Dendritic cell treated with granulocyte-macrophage colony-stimulating factor and Interleukin-4, amounts not matched to agents 40 ng/mL and 50 ng/mL, for 4 days (primary cell): ENCODE data around the gene YAP1.
"Not testable (repeated sequence)": the region's sequence is repeated elsewhere in the genome, so short reads cannot be mapped to it uniquely, and the experiment has no call there.

Source experiments
- H3K27ac Mint-ChIP-seq: one replicate; pipeline ENCODE4 v1.8.0; 2022; ENCODE audit warnings: mild to moderate bottlenecking, mixed read lengths
- H3K27me3 Mint-ChIP-seq: one replicate; pipeline ENCODE4 v1.8.0; 2022; ENCODE audit warnings: mild to moderate bottlenecking, mixed read lengths
- H3K36me3 Mint-ChIP-seq: one replicate; pipeline ENCODE4 v1.8.0; 2022; ENCODE audit warnings: low read depth, mixed read lengths
- H3K4me1 Mint-ChIP-seq: one replicate; pipeline ENCODE4 v1.8.0; 2022; ENCODE audit warnings: low read depth, mixed read lengths
- H3K4me3 Mint-ChIP-seq: one replicate; pipeline ENCODE4 v1.8.0; 2022; ENCODE audit warnings: mild to moderate bottlenecking, moderate library complexity, mixed read lengths
- H3K9me3 Mint-ChIP-seq: one replicate; pipeline ENCODE4 v1.8.0; 2022; ENCODE audit warnings: mixed read lengths
- intact Hi-C: fragments of 100-400 bp; cut with micrococcal nuclease; formaldehyde crosslinking; loops from one replicate; pipeline ENCODE4 v1.15.0; 2022

YAP1 gene

GRCh38 chr11:102239911-102240310 lies 129.7 kb downstream of the YAP1 start:
- H3K4me1 Mint-ChIP-seq = peaks cover 5% of the 10 kb centered on the region
- no peak overlapping the region for H3K27ac Mint-ChIP-seq
- H3K36me3 Mint-ChIP-seq = no peaks in the 10 kb centered on the region
- H3K9me3 Mint-ChIP-seq = no peaks in the 10 kb centered on the region
- no peak overlapping the region for H3K4me3 Mint-ChIP-seq
- intact Hi-C loops = no loop called here
- H3K27me3 Mint-ChIP-seq = peaks cover 28% of the 10 kb centered on the region

GRCh38 chr11:102240502-102240901 lies 130.3 kb downstream of the YAP1 start:
- intact Hi-C loops = no loop called here
- no peak overlapping the region for H3K27ac Mint-ChIP-seq
- peaks cover 5% of the 10 kb centered on the region for H3K4me1 Mint-ChIP-seq
- H3K9me3 Mint-ChIP-seq = no peaks in the 10 kb centered on the region
- peaks cover 29% of the 10 kb centered on the region for H3K27me3 Mint-ChIP-seq
- H3K36me3 Mint-ChIP-seq = no peaks in the 10 kb centered on the region
- no peak overlapping the region for H3K4me3 Mint-ChIP-seq

GRCh38 chr11:102241026-102241425 lies 130.8 kb downstream of the YAP1 start:
- intact Hi-C loops = no loop called here
- H3K4me3 Mint-ChIP-seq = no peak overlapping the region

GRCh38 chr11:102243399-102243884 lies 133.2 kb downstream of the YAP1 start:
- Mint-ChIP-seq H3K27me3 (peaks cover 25% of the 10 kb centered on the region), H3K27ac (no peak overlapping the region), H3K4me3 (no peak overlapping the region), H3K9me3 (no peaks in the 10 kb centered on the region), H3K4me1 (peaks cover 5% of the 10 kb centered on the region), H3K36me3 (no peaks in the 10 kb centered on the region)
- intact Hi-C loops = no loop called here

More at GRCh38 chr11:102241026-102241425, 130.8 kb downstream of the YAP1 start:
- H3K27ac Mint-ChIP-seq = no peak overlapping the region
- H3K36me3 Mint-ChIP-seq = no peaks in the 10 kb centered on the region
- peaks cover 30% of the 10 kb centered on the region for H3K27me3 Mint-ChIP-seq
- no peaks in the 10 kb centered on the region for H3K9me3 Mint-ChIP-seq
- H3K4me1 Mint-ChIP-seq = peaks cover 5% of the 10 kb centered on the region

DNA sequence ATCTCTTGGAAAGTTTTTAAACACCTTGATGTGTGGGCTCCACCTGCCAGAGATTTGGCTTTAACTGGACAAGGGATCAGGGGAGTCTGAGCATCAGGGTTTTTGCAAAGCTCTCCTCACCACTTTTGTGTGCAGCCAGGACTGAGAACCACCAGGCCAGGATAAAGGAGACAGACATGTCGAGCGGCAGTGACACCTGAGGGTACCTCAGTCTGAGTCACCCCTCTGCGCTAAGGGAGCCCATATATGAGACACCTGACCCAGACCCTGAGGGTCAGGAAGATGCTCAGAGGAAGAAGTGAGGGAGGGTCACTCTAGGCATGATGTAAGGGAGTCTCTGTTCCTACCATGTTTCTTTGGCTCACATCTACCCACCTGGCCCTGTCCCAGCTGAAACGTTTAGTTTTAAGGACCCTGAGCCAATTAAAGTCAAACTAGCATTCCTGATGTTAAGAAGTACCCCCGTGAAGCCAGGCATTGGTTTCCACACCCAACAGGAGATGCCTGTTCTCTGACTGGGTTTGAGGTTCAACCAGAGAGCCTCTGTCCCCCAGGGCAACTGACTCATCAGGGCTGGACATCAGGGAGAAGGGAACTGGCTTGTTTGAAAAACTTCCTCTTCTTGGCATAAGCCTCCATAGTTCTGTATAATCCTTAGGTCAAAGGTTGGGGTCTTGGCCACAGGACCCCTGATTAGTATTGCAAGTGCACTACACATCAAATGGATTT lies 134.6 kb downstream of the YAP1 start:
- intact Hi-C loops = no loop called here
- H3K4me3 Mint-ChIP-seq = no peak overlapping the region
- no peak overlapping the region for H3K27ac Mint-ChIP-seq
- no peaks in the 10 kb centered on the region for H3K36me3 Mint-ChIP-seq
- peaks cover 19% of the 10 kb centered on the region for H3K27me3 Mint-ChIP-seq
- no peaks in the 10 kb centered on the region for H3K9me3 Mint-ChIP-seq
- H3K4me1 Mint-ChIP-seq = peaks cover 5% of the 10 kb centered on the region

GRCh38 chr11:102251423-102251822 lies 141.2 kb downstream of the YAP1 start:
- Mint-ChIP-seq H3K36me3 (no peaks in the 10 kb centered on the region), H3K27me3 (peaks cover 4% of the 10 kb centered on the region), H3K4me3 (no peak overlapping the region), H3K4me1 (peaks cover 11% of the 10 kb centered on the region), H3K9me3 (no peaks in the 10 kb centered on the region), H3K27ac (no peak overlapping the region)
- intact Hi-C loops = no loop called here

DNA sequence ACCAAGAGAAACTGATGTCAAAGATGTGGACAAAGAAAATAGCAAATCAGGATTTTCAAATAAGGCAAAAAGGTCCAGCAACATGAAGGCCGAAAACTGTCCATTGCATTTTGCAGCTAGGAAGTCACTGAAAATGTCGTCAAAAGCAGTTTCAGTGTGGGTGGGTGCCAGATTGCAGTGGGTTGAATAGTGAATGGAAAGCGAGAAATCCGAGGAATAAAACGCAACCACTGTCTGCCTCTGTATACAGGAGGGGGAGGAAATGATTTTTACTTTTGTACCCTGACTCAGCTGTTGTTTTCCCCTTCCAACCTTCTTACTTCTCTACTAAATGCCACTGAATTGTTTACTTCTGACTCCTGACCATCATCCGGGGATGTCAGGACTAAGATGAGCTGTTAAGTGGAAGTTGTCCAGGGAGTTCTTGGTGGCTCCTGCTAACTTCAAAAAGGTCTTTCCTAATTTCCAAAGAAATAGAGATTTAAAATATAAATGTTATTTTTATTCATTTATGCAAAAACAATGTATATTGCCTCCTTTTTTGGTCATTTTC lies 142.2 kb downstream of the YAP1 start:
- intact Hi-C loops = no loop called here
- Mint-ChIP-seq H3K27me3 (peaks cover 7% of the 10 kb centered on the region), H3K4me1 (peaks cover 11% of the 10 kb centered on the region)

GRCh38 chr11:102253020-102253715 lies 142.9 kb downstream of the YAP1 start:
- peaks cover 11% of the 10 kb centered on the region for H3K4me1 Mint-ChIP-seq
- H3K27me3 Mint-ChIP-seq = peaks cover 10% of the 10 kb centered on the region
- no peak overlapping the region for H3K4me3 Mint-ChIP-seq
- no peak overlapping the region for H3K27ac Mint-ChIP-seq
- no peaks in the 10 kb centered on the region for H3K9me3 Mint-ChIP-seq
- intact Hi-C loops = no loop called here
- H3K36me3 Mint-ChIP-seq = no peaks in the 10 kb centered on the region

More for the DNA sequence above, 142.2 kb downstream of the YAP1 start:
- no peaks in the 10 kb centered on the region for H3K9me3 Mint-ChIP-seq
- no peaks in the 10 kb centered on the region for H3K36me3 Mint-ChIP-seq
- no peak overlapping the region for H3K4me3 Mint-ChIP-seq
- no peak overlapping the region for H3K27ac Mint-ChIP-seq

DNA sequence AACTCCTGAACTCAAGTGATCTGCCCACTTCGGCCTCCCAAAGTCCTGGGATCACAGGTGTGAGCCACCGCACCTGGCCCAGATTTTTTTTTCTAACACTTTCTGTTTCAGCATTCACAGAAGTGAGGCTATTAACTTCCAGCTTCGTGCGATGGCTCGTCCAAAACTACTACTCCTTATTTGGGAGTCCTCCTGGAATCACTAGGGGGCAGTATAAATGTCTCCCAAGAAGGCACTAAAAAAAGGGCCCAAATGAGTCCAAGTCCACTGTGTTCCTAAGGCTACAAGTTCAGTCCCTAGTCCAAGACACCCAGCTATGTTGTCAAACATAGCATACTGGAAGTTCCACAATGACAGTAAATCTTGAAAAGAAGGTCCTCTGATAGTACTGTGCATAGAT lies 143.8 kb downstream of the YAP1 start:
- peaks cover 9% of the 10 kb centered on the region for H3K27me3 Mint-ChIP-seq
- H3K9me3 Mint-ChIP-seq = no peaks in the 10 kb centered on the region
- H3K27ac Mint-ChIP-seq = no peak overlapping the region
- intact Hi-C loops = no loop called here
- no peak overlapping the region for H3K4me3 Mint-ChIP-seq
- peaks cover 11% of the 10 kb centered on the region for H3K4me1 Mint-ChIP-seq
- no peaks in the 10 kb centered on the region for H3K36me3 Mint-ChIP-seq

DNA sequence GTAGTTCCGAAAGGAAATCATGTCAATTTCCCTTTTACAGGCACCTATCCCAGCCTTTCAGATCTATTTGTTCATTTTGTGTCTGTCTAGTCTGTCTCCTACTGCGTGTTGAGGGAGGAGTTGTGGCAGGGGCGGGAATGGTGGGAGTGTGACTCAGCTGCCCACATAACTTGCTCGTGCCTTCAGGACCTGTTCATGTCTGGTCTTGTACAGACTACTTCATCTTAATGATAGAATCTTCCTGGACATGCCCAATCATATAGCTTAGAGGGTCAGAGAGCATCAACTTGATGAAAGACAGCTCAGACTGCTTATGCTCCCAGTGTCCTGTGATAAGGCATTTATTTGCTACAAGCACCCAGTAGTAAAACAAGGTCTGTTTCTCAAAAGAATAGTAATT lies 146.0 kb downstream of the YAP1 start:
- intact Hi-C loops = no loop called here
- no peak overlapping the region for H3K4me3 Mint-ChIP-seq
- peaks cover 13% of the 10 kb centered on the region for H3K27me3 Mint-ChIP-seq
- H3K9me3 Mint-ChIP-seq = no peaks in the 10 kb centered on the region
- H3K27ac Mint-ChIP-seq = no peak overlapping the region
- H3K36me3 Mint-ChIP-seq = no peaks in the 10 kb centered on the region
- peaks cover 6% of the 10 kb centered on the region for H3K4me1 Mint-ChIP-seq

- intact Hi-C loops = no loop called here
- Mint-ChIP-seq H3K4me1 (no peaks in the 10 kb centered on the region), H3K9me3 (no peaks in the 10 kb centered on the region), H3K4me3 (no peak overlapping the region), H3K27ac (no peak overlapping the region), H3K36me3 (no peaks in the 10 kb centered on the region), H3K27me3 (peaks cover 22% of the 10 kb centered on the region)
Observed at GRCh38 chr11:102260241-102260640, 150.0 kb downstream of the YAP1 start.

GRCh38 chr11:102263379-102264003 lies 153.2 kb downstream of the YAP1 start:
- peaks cover 3% of the 10 kb centered on the region for H3K4me1 Mint-ChIP-seq
- H3K36me3 Mint-ChIP-seq = no peaks in the 10 kb centered on the region
- H3K9me3 Mint-ChIP-seq = no peaks in the 10 kb centered on the region
- no peak overlapping the region for H3K27ac Mint-ChIP-seq
- H3K27me3 Mint-ChIP-seq = peaks cover 34% of the 10 kb centered on the region
- H3K4me3 Mint-ChIP-seq = no peak overlapping the region
- intact Hi-C loops = no loop called here

- peaks cover 10% of the 10 kb centered on the region for H3K4me1 Mint-ChIP-seq
- H3K9me3 Mint-ChIP-seq, H3K27ac Mint-ChIP-seq, H3K36me3 Mint-ChIP-seq, intact Hi-C loops, H3K4me3 Mint-ChIP-seq: not testable (repeated sequence)
- H3K27me3 Mint-ChIP-seq = peaks cover 44% of the 10 kb centered on the region
Observed at GRCh38 chr11:102264704-102265103, 154.5 kb downstream of the YAP1 start.

DNA sequence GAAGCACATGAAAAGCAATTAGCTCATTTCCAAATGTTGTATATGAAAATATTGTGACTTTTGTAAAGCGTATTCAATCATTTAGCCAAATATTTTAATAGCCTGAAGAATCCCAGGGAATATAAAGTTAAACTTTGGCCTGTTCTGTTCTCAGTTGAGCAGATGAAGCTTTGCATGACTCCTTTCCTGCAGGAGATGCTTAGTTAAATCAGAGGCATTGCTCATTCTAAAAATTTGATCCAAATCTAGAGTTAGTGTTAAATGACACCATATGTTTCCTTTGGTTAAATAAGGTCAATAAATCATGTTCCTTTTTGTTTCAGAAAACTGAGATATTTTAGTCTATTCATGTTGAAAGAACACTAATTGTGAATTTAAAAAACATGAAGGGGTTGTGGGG lies 155.9 kb downstream of the YAP1 start:
- peaks cover 10% of the 10 kb centered on the region for H3K4me1 Mint-ChIP-seq
- H3K9me3 Mint-ChIP-seq = no peaks in the 10 kb centered on the region
- no peak overlapping the region for H3K4me3 Mint-ChIP-seq
- no peak overlapping the region for H3K27ac Mint-ChIP-seq
- no peaks in the 10 kb centered on the region for H3K36me3 Mint-ChIP-seq
- H3K27me3 Mint-ChIP-seq = peaks cover 50% of the 10 kb centered on the region
- intact Hi-C loops = no loop called here
